Upper lobe of left lung (tissue), 4 donors: Measurements from ENCODE around the gene KRT85.

Source experiments
- CTCF ChIP-seq, 6 experiments: fragments of 450-650 bp in 4 of 6; fragments of 200-600 bp in 2 of 6; sonication (generic) in 2 of 6; IDR thresholded peaks; one replicate each; pipeline ENCODE4 v1.5.1; 2016 to 2019; ENCODE audit warnings: antibody characterized with exemption in 6 of 6
- POLR2A ChIP-seq, 4 donors: fragments of 450-650 bp; IDR thresholded peaks; one replicate each; pipeline ENCODE4 v1.5.1; 2016 to 2017; ENCODE audit warnings: antibody characterized with exemption in 4 of 4, mild to moderate bottlenecking in 2 of 4

DNA sequence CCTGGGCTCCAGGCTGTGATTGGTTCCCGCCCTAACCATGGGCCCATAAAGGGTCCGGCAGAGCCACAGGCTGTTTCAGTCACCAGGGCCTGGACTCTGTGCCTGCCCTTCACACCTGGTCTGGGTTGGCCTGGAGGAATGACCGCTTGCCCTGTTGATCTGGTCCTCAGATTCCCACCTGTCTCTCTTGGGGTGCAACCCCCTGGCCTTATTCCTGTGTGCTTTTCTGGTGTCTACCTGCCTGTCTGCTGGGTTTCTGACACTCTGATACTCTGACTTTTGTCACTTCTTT is 43.2 kb downstream of the KRT85 start:
- TF ChIP-seq CTCF (IDR thresholded peaks at IDR 0.05) (no peak), POLR2A (IDR thresholded peaks at IDR 0.05) (no peak)
